ENCODE results near the gene PZP. TPM values are rescaled to one million over a fixed set of nuclear protein-coding genes. Genes with fewer than 3 reads are reported as not detected.

Gene PZP
- total RNA-seq, 2 donors from 2014 or later, result 0.12 TPM; not detected in 1

- ATAC-seq, result no peak
- intact Hi-C loops (cut with DNase I, micrococcal nuclease), result no loop called here
- DNase-seq, result no peak
Measured at GRCh38 chr12:9133216-9133916, 74.8 kb downstream of the PZP start.

- ATAC-seq, result no peak
- no peak for DNase-seq
- intact Hi-C loops (cut with DNase I, micrococcal nuclease), result no loop called here
Measured at GRCh38 chr12:9132008-9132535, 76.1 kb downstream of the PZP start.

GRCh38 chr12:9130244-9130643 is 78.0 kb downstream of the PZP start:
- no peak for ATAC-seq
- intact Hi-C loops (cut with DNase I, micrococcal nuclease), result no loop called here

GRCh38 chr12:9127936-9128663 is 80.1 kb downstream of the PZP start:
- no peak for ATAC-seq
- DNase-seq, result no peak
- intact Hi-C loops (cut with DNase I, micrococcal nuclease), result no loop called here

More at GRCh38 chr12:9130244-9130643, 78.0 kb downstream of the PZP start:
- DNase-seq, result no peak

- no peak for DNase-seq
- no peak for ATAC-seq
- intact Hi-C loops (cut with DNase I, micrococcal nuclease), result no loop called here
Measured at GRCh38 chr12:9127484-9127883, 80.7 kb downstream of the PZP start.

GRCh38 chr12:9124383-9125031 is 83.7 kb downstream of the PZP start:
- intact Hi-C loops (cut with DNase I, micrococcal nuclease), result no loop called here

GRCh38 chr12:9123781-9124382 is 84.3 kb downstream of the PZP start:
- DNase-seq, result no peak
- intact Hi-C loops (cut with DNase I, micrococcal nuclease), result no loop called here
- ATAC-seq, result no peak

More at GRCh38 chr12:9124383-9125031, 83.7 kb downstream of the PZP start:
- ATAC-seq (no peak), DNase-seq (no peak)

- DNase-seq, result no peak
- ATAC-seq, result no peak
- intact Hi-C loops (cut with DNase I, micrococcal nuclease), result no loop called here
Measured at GRCh38 chr12:9122091-9122609, 86.0 kb downstream of the PZP start.

GRCh38 chr12:9120487-9121184 is 87.6 kb downstream of the PZP start:
- intact Hi-C loops (cut with DNase I, micrococcal nuclease), result no loop called here
- ATAC-seq, result no peak
- DNase-seq, result no peak

- ATAC-seq (peak; percentile 23), DNase-seq (no peak)
- intact Hi-C loops (cut with DNase I, micrococcal nuclease), result no loop called here
Measured at GRCh38 chr12:9118158-9118557, 90.0 kb downstream of the PZP start.

GRCh38 chr12:9115731-9116559 is 92.2 kb downstream of the PZP start, which contains the start of gene A2M:
Gene A2M (minus strand): TSS chr12:9115919. CDS start chr12:9115849, 70 bp downstream.
- DNase-seq, result no peak
- intact Hi-C loops (cut with DNase I, micrococcal nuclease), result no loop called here
- no peak for ATAC-seq

GRCh38 chr12:9114946-9115345 is 93.2 kb downstream of the PZP start:
- DNase-seq (no peak), ATAC-seq (no peak)
- intact Hi-C loops (cut with DNase I, micrococcal nuclease), result no loop called here

- intact Hi-C loops (cut with DNase I, micrococcal nuclease), result no loop called here
- DNase-seq (no peak), ATAC-seq (no peak)
Measured at GRCh38 chr12:9113987-9114309, 94.2 kb downstream of the PZP start.

- no peak for ATAC-seq
- intact Hi-C loops (cut with DNase I, micrococcal nuclease), result no loop called here
Measured at GRCh38 chr12:9113296-9113986, 94.8 kb downstream of the PZP start.

GRCh38 chr12:9112076-9112853 is 95.9 kb downstream of the PZP start:
- no peak for DNase-seq
- intact Hi-C loops (cut with DNase I, micrococcal nuclease), result no loop called here
- ATAC-seq, result no peak

More at GRCh38 chr12:9113296-9113986, 94.8 kb downstream of the PZP start:
- no peak for DNase-seq

- ATAC-seq (no peak), DNase-seq (no peak)
- intact Hi-C loops (cut with DNase I, micrococcal nuclease), result no loop called here
Measured at GRCh38 chr12:9111525-9111924, 96.7 kb downstream of the PZP start.
